Lower lobe of right lung (tissue), 2 donors: ENCODE results near the gene C6orf141. TPM values are rescaled to one million over a fixed set of nuclear protein-coding genes. Genes with fewer than 3 reads are reported as not detected.

ENCODE experiments used
- ATAC-seq, 2 donors: fragments of 200-7000 bp; cut with Tn5 transposase; one replicate each; pipeline ENCODE4 v1.9.1; 2020 to 2022; ENCODE audit warnings: mild to moderate bottlenecking in 2 of 2, moderate library complexity in 2 of 2
- DNase-seq: peaks from one replicate; pipeline ENCODE4 v3.0.0-alpha.2; 2020
- H3K27ac ChIP-seq: fragments of 200-600 bp; one replicate; pipeline ENCODE4 v1.8.0; 2022
- H3K27me3 ChIP-seq: fragments of 200-600 bp; one replicate; pipeline ENCODE4 v1.8.0; 2022; ENCODE audit warnings: low read depth
- H3K36me3 ChIP-seq: fragments of 200-600 bp; one replicate; pipeline ENCODE4 v1.8.0; 2022; ENCODE audit warnings: mild to moderate bottlenecking
- H3K4me1 ChIP-seq: fragments of 200-600 bp; one replicate; pipeline ENCODE4 v1.8.0; 2022
- H3K4me3 ChIP-seq: fragments of 200-600 bp; one replicate; pipeline ENCODE4 v1.8.0; 2022; ENCODE audit warnings: mild to moderate bottlenecking
- H3K9me3 ChIP-seq: fragments of 200-600 bp; one replicate; pipeline ENCODE4 v1.8.0; 2022
- intact Hi-C: fragments of 100-400 bp; cut with DNase I; formaldehyde crosslinking; loops from one replicate; pipeline ENCODE4 v1.11.0; 2022
- total RNA-seq: library from RNA; stranded (reverse); fragmentation: NEBNext Ultra II Directional; extraction: Animal tissue kit (Norgen Biotek cat#: 25700); gene quantifications from one replicate; pipeline ENCODE4 v1.2.1, GENCODE V29; 2021
- TF ChIP-seq, protein P1 (sequence below): fragments of 200-600 bp; IDR thresholded peaks from one replicate; pipeline ENCODE4 v1.8.0; 2022; ENCODE audit warnings: antibody characterized with exemption, mild to moderate bottlenecking
- donor health status: DM: no; HTN: yes; CAD: no; lungs with severe emphysema.

Gene C6orf141
- total RNA-seq, 1 donor from 2014 or later: 4.1 TPM

- no peaks in the 10 kb centered on the region for H3K9me3 ChIP-seq
- H3K27ac ChIP-seq: no peak overlapping the region
- no peaks in the 10 kb centered on the region for H3K36me3 ChIP-seq
- ATAC-seq (no peak), DNase-seq (no peak)
- H3K4me1 ChIP-seq: no peaks in the 10 kb centered on the region
- TF ChIP-seq, protein P1, sequence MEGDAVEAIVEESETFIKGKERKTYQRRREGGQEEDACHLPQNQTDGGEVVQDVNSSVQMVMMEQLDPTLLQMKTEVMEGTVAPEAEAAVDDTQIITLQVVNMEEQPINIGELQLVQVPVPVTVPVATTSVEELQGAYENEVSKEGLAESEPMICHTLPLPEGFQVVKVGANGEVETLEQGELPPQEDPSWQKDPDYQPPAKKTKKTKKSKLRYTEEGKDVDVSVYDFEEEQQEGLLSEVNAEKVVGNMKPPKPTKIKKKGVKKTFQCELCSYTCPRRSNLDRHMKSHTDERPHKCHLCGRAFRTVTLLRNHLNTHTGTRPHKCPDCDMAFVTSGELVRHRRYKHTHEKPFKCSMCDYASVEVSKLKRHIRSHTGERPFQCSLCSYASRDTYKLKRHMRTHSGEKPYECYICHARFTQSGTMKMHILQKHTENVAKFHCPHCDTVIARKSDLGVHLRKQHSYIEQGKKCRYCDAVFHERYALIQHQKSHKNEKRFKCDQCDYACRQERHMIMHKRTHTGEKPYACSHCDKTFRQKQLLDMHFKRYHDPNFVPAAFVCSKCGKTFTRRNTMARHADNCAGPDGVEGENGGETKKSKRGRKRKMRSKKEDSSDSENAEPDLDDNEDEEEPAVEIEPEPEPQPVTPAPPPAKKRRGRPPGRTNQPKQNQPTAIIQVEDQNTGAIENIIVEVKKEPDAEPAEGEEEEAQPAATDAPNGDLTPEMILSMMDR: no peak
- H3K4me3 ChIP-seq: no peak overlapping the region
- H3K27me3 ChIP-seq: no peaks in the 10 kb centered on the region
- intact Hi-C loops: no loop called here
These were observed 27.5 kb upstream of the C6orf141 start for GRCh38 chr6:49522710-49523593.

DNA sequence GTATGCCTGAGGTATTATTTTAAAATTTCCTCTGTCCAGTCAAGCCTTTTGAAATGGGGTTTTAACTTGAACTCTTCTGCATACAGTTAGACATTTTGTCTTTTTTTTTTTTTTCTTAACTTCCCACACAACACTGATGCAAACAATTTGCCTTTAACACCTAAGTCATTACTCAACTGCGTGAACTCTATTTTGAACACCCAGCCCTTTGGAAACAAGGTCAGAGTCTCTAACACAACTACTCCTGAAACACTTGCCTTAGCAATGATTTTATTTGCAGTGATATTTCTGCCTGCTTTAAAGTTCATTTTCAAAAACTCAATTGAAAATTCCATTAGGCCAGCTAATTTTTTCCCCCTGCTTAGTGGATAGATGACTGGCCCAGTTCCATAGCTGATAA, 26.6 kb upstream of the C6orf141 start:
- Histone ChIP-seq H3K9me3 (no peaks in the 10 kb centered on the region), H3K27ac (no peak overlapping the region)
- no peak for DNase-seq

DNA sequence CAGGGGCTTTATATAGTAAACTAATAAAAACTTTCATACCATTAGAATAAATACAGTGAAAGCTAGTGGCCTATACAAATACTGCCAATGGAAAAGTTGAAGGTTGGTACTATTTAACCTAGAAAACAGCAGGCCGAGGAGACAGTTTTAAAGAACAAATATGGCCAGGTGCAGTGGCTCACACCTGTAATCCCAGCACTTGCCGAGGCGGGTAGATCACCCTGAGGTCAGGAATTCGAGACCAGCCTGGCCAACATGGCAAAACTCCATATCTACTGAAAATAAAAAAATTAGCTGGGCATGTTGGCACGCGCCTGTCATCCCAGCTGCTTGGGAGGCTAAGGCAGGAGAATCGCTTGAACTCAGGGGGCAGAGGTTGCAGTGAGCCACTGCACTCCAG, 25.9 kb upstream of the C6orf141 start:
- Histone ChIP-seq H3K27me3 (no peaks in the 10 kb centered on the region), H3K4me3 (no peak overlapping the region), H3K36me3 (no peaks in the 10 kb centered on the region), H3K9me3 (no peaks in the 10 kb centered on the region), H3K4me1 (no peaks in the 10 kb centered on the region), H3K27ac (no peak overlapping the region)
- DNase-seq (no peak), ATAC-seq (no peak)
- intact Hi-C loops: no loop called here
- TF ChIP-seq, protein P1: no peak

More for the DNA sequence above, 26.6 kb upstream of the C6orf141 start:
- Histone ChIP-seq H3K4me1 (no peaks in the 10 kb centered on the region), H3K4me3 (no peak overlapping the region), H3K27me3 (no peaks in the 10 kb centered on the region), H3K36me3 (no peaks in the 10 kb centered on the region)
- TF ChIP-seq, protein P1: no peak
- ATAC-seq: no peak
- intact Hi-C loops: no loop called here

DNA sequence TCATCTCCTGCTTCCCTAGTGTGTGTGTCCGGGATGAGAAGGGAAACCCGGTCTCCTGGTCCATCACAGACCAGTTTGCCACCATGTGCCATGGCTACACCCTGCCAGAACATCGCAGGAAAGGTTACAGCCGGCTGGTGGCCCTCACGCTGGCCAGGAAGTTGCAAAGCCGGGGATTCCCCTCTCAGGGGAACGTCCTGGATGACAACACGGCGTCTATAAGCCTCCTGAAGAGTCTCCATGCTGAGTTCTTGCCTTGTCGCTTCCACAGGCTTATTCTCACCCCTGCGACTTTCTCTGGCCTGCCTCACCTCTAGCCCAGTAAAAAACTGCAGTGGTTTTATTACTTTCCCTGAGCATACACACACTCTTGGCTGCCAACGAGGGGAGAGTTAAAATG, 23.9 kb upstream of the C6orf141 start:
- Histone ChIP-seq H3K4me3 (no peak overlapping the region), H3K9me3 (no peaks in the 10 kb centered on the region), H3K27me3 (no peaks in the 10 kb centered on the region), H3K4me1 (no peaks in the 10 kb centered on the region), H3K27ac (no peak overlapping the region), H3K36me3 (no peaks in the 10 kb centered on the region)
- TF ChIP-seq, protein P1: no peak
- ATAC-seq: no peak
- intact Hi-C loops: no loop called here
- DNase-seq: no peak

DNA sequence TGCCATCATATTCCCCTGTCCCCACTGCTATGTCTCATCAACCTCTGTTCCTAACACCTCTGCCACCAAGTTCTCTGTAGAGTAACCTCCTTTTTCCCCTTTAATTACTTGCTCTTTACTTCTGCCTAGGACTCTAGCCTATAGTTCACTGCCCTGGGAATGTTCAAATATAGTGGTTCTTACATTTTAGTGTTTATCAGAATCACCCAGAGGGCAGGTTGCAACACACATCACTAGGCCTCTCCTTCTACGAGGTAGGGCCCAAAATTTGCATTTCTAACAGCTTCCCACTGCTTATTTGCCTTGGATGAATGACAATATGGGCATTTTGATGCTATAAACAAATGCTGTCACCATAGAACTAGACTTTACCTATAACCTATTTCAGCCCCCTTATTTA, 23.1 kb upstream of the C6orf141 start:
- Histone ChIP-seq H3K27me3 (no peaks in the 10 kb centered on the region), H3K4me3 (no peak overlapping the region), H3K9me3 (no peaks in the 10 kb centered on the region), H3K36me3 (no peaks in the 10 kb centered on the region), H3K27ac (no peak overlapping the region), H3K4me1 (no peaks in the 10 kb centered on the region)
- intact Hi-C loops: no loop called here
- TF ChIP-seq, protein P1: no peak
- DNase-seq: no peak
- no peak for ATAC-seq
